Ishikawa (cell line): Measurements from ENCODE around the gene CHAC1.

Experiments used
- NFIC ChIP-seq: IDR thresholded peaks from 2 replicates; pipeline ENCODE4 v1.6.1; 2012
- REST ChIP-seq: IDR thresholded peaks from 2 replicates; pipeline ENCODE4 v1.6.1; 2012; ENCODE audit warnings: low read depth, mild to moderate bottlenecking
- YY1 ChIP-seq: IDR thresholded peaks from 2 replicates; pipeline ENCODE4 v1.6.1; 2012; ENCODE audit warnings: low read depth

DNA sequence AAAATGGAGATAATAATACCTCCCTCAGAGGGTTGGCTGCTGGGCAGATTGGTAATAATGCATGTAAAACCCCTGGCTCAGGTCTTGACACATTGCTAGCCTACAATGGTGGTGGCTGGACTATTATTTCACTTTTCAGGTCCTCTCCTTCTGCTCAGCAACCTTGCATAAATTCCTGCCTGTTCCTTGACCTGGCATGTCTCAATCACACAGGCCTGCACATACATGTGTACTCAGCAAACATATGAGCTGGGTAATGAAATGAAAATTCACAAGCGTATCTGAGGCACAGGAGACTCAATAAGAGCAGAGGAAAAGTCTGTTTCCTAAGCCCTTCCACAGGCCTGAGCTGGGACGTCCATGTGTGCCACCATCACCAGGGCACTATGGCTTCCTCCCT, 41.6 kb upstream of the CHAC1 start:
- TF ChIP-seq YY1 (no peak), REST (no peak), NFIC (no peak)
